Measurements from ENCODE around the gene LCE1C.

LCE1C gene

DNA sequence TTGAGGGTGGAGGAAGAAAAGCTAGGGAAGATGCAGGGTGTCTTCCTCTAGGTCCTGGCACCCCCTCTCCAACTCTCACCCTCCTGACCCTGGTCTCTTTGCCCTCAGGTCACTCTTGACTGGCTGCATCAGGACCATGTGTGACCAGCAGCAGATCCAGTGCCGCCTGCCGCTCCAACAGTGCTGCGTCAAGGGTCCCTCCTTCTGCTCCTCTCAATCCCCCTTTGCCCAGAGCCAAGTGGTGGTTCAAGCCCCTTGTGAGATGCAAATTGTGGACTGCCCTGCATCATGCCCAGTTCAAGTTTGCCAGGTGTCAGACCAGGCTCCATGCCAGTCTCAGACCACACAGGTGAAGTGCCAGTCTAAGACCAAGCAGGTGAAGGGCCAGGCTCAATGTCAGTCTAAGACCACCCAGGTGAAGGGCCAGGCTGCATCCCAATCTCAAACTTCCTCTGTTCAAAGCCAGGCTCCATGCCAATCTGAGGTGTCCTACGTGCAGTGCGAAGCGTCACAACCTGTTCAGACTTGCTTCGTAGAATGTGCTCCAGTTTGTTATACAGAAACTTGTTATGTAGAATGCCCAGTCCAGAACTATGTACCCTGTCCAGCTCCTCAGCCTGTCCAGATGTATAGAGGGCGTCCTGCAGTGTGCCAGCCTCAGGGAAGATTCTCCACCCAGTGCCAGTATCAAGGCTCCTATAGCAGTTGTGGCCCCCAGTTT is 46.8 kb downstream of the LCE1C start:
- no peak for DNase-seq (ENCODE audit: low read depth in 3 of 3)

DNA sequence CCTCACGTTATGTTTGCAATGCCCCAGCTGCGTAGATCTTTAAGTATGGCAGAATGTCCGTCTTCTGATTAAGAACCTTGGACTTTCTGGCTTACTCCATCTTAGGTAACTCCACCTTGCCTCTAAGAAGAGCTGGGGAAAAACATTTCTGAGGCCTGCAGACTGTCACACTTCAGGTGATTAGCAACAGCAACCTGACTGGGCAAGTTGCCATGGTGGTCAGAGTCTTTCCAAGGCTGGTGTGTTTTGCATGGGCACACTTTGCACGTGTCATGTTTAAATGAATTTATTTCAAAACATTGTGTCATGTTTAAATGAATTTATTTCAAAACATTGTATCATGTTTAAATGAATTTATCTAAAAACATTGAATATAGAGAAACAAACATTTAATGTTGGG is 47.8 kb downstream of the LCE1C start:
- DNase-seq (ENCODE audit: low read depth in 3 of 3) = no peak

DNA sequence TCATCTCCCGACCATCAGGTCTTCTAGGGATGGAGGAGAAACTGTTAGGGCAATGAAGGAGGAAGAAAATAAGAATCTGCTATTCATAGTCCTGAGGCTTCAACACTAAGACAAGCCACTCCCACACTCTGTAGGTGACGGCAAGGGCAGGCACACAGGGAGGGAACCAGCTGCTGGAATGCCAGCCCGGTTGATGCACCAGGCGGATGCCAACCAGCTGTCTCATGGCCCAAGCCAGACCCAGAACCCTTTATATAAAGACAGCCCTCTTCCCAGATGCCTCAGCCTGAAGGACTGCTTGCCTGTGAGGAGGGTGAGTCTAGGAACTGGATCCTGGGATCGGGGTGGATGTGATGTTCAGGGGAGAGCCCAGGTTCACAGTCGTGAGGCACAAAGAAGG is 48.7 kb downstream of the LCE1C start, which contains the start of gene KPRP:
KPRP (plus strand) TSS at position 279 of the 400 bp plus-strand sequence. CDS start 1,564 bp downstream, outside the sequence.
- no peak for DNase-seq (ENCODE audit: low read depth in 3 of 3)

DNA sequence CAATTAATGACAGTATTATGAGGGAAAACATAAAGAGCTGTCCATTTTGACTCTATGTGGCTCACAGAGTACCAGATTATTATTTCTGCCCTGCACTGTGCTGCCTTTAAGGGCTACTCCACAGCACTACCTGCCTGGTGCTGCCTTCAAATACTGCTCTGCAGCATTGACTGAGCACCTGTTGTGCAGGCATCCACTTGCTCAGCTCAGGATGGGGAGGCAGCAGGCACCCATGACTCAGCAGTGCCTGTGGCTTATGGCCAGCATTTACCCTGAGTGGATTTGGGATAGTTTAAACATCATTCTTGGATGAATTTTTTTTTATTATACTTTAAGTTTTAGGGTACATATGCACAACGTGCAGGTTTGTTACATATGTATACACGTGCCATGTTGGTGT is 49.6 kb downstream of the LCE1C start:
- DNase-seq (ENCODE audit: low read depth in 3 of 3) = no peak

All from stimulated activated CD4-positive, alpha-beta T cell treated with anti-CD3 and anti-CD28 coated beads, TNF-alpha, amount 100 ng/mL, for 4 hours (primary cell).